DMS79 treated with DMSO at 0.1 percent for 48 hours (cell line): ENCODE measurements around the gene KRTAP5-3.
"Not testable (repeated sequence)": the region's sequence is repeated elsewhere in the genome, so short reads cannot be mapped to it uniquely, and the experiment has no call there.

Source experiments
- DNase-seq: peaks from one replicate; lab custom pipeline; 2025; lab: John Stamatoyannopoulos, UW

KRTAP5-3 gene

GRCh38 chr11:1619449-1619848, 11.2 kb upstream of the KRTAP5-3 start:
- DNase-seq = no peak

- DNase-seq = no peak
Observed at GRCh38 chr11:1618231-1618630, 10.0 kb upstream of the KRTAP5-3 start.

GRCh38 chr11:1607901-1608300, 362 bp downstream of the KRTAP5-3 start:
- not testable (repeated sequence) for DNase-seq

GRCh38 chr11:1607156-1607845, 962 bp downstream of the KRTAP5-3 start:
- not testable (repeated sequence) for DNase-seq

- not testable (repeated sequence) for DNase-seq
Observed at GRCh38 chr11:1605923-1606322, 2.3 kb downstream of the KRTAP5-3 start.

- no peak for DNase-seq
Observed at GRCh38 chr11:1604711-1605110, 3.6 kb downstream of the KRTAP5-3 start.

- DNase-seq = no peak
Observed at GRCh38 chr11:1604181-1604580, 4.1 kb downstream of the KRTAP5-3 start.

GRCh38 chr11:1603629-1604028, 4.6 kb downstream of the KRTAP5-3 start:
- DNase-seq = no peak

GRCh38 chr11:1601663-1602062, 6.6 kb downstream of the KRTAP5-3 start:
- DNase-seq = not testable (repeated sequence)

- no peak for DNase-seq
Observed at GRCh38 chr11:1600626-1601025, 7.6 kb downstream of the KRTAP5-3 start.

- no peak for DNase-seq
Observed at GRCh38 chr11:1598816-1599215, 9.4 kb downstream of the KRTAP5-3 start.

- DNase-seq = not testable (repeated sequence)
Observed at GRCh38 chr11:1598406-1598805, 9.9 kb downstream of the KRTAP5-3 start.

GRCh38 chr11:1597994-1598380, 10.3 kb downstream of the KRTAP5-3 start, which contains the start of gene KRTAP5-2:
Gene KRTAP5-2 (minus strand): TSS chr11:1598294. CDS start chr11:1598250, 44 bp downstream.
- DNase-seq = no peak

- no peak for DNase-seq
Observed at GRCh38 chr11:1597331-1597993, 10.8 kb downstream of the KRTAP5-3 start.

GRCh38 chr11:1596576-1597121, 11.6 kb downstream of the KRTAP5-3 start:
- DNase-seq = not testable (repeated sequence)

- DNase-seq = not testable (repeated sequence)
Observed at GRCh38 chr11:1595994-1596575, 12.2 kb downstream of the KRTAP5-3 start.

GRCh38 chr11:1592628-1593027, 15.6 kb downstream of the KRTAP5-3 start:
- DNase-seq = no peak

- DNase-seq = no peak
Observed at GRCh38 chr11:1589996-1590395, 18.3 kb downstream of the KRTAP5-3 start.

- not testable (repeated sequence) for DNase-seq
Observed at GRCh38 chr11:1589191-1589963, 18.9 kb downstream of the KRTAP5-3 start.

- no peak for DNase-seq
Observed at GRCh38 chr11:1586699-1587098, 21.6 kb downstream of the KRTAP5-3 start.

GRCh38 chr11:1584661-1585370, 23.4 kb downstream of the KRTAP5-3 start, which contains the start of gene KRTAP5-1:
Gene KRTAP5-1 (minus strand): TSS chr11:1585283. CDS start chr11:1585249, 34 bp downstream.
- not testable (repeated sequence) for DNase-seq
